K562 (cell line): Measurements from ENCODE around the gene DDX54. TPM values are rescaled to one million over a fixed set of nuclear protein-coding genes. Genes with fewer than 3 reads are reported as not detected.

Experiments used
- ATAC-seq: fragments of 200-7000 bp; cut with Tn5 transposase; 3 replicates; pipeline ENCODE4 v1.9.1; 2020; ENCODE audit warnings: moderate library complexity
- BruUV-seq: library from RNA; stranded (reverse); fragments of 400-500 nt; replicated peaks from 2 replicates; lab custom pipeline; 2021; lab: Mats Ljungman, UMichigan
- CTCF ChIA-PET: fragments of 300-600 bp; formaldehyde crosslinking; extraction: SDS; loops from one replicate; lab custom pipeline; 2021; ENCODE audit warnings: low intra/inter-chr PET ratio; lab: Yijun Ruan, JAX
- POLR2A ChIA-PET: fragments of 300-600, 350-650 bp; sonication (Branson Sonifier 250); formaldehyde crosslinking; extraction: SDS; loops from one replicate; lab custom pipeline; 2021; ENCODE audit warnings: antibody characterized with exemption, inconsistent platforms; lab: Yijun Ruan, JAX
- DNase-seq, 4 experiments: peaks; one replicate each; pipeline versions ENCODE4 v3.0.0 to v3.0.0-alpha.2; 2011 to 2018; ENCODE audit warnings: low spot score in 3 of 4, mixed read lengths in 3 of 4; ENCODE audit errors: extremely low read depth in 1 of 4
- FAIRE-seq: peaks from 2 replicates; lab custom pipeline; 2011; peaks lifted over from hg19 to GRCh38; lab: Jason Lieb, UNC
- H2AFZ ChIP-seq: 2 replicates; pipeline ENCODE4 v1.6.0; 2011; ENCODE audit warnings: low read depth, low read length, control low read depth, inconsistent platforms
- H3K27ac ChIP-seq: fragments of 200-600 bp; 3 replicates; pipeline ENCODE4 v1.8.0; 2011; ENCODE audit warnings: low read depth, mild to moderate bottlenecking, control low read depth, inconsistent platforms, low read length, moderate library complexity, mixed read lengths; ENCODE audit errors: extremely low read depth
- H3K27me3 ChIP-seq, 2 experiments: fragments of 300-600 bp in 1 of 2; 2 replicates in 1 of 2; 3 replicates in 1 of 2; pipeline versions ENCODE4 v1.6.0 to v1.8.0; 2011; ENCODE audit warnings: inconsistent platforms in 2 of 2, low read length in 2 of 2, mild to moderate bottlenecking in 1 of 2, mixed read lengths in 1 of 2, moderate library complexity in 1 of 2; ENCODE audit not compliant: control insufficient read depth in 2 of 2, insufficient read depth in 2 of 2
- H3K36me3 ChIP-seq: fragments of 300-600 bp; 3 replicates; pipeline ENCODE4 v1.8.0; 2011; ENCODE audit warnings: mild to moderate bottlenecking, low read length, inconsistent platforms; ENCODE audit not compliant: control insufficient read depth, insufficient read depth
- H3K4me1 ChIP-seq, 2 experiments: fragments of 200-600 bp in 1 of 2; replicated peaks in 1 of 2; 2 replicates in 1 of 2; 3 replicates in 1 of 2; pipeline versions ENCODE4 v1.5.1 to v1.8.0; 2011; ENCODE audit warnings: inconsistent platforms in 2 of 2, low read length in 2 of 2, mild to moderate bottlenecking in 1 of 2, mixed read lengths in 1 of 2, moderate library complexity in 1 of 2; ENCODE audit not compliant: control insufficient read depth in 2 of 2, insufficient read depth in 2 of 2
- H3K4me2 ChIP-seq: 2 replicates; pipeline ENCODE4 v1.6.1; 2011; ENCODE audit warnings: low read length, control low read depth, inconsistent platforms, mixed read lengths; ENCODE audit not compliant: insufficient read depth
- H3K4me3 ChIP-seq: fragments of 200-600 bp; sonication (generic), shearing (Covaris generic); 2 replicates; pipeline ENCODE4 v1.5.1; 2016; ENCODE audit warnings: control low read depth, inconsistent platforms
- H3K79me2 ChIP-seq: fragments of 200-600 bp; 3 replicates; pipeline ENCODE4 v1.8.0; 2011; ENCODE audit warnings: low read length, inconsistent platforms; ENCODE audit not compliant: control insufficient read depth, insufficient read depth
- H3K9ac ChIP-seq, 2 experiments: 2 replicates each; pipeline versions ENCODE4 v1.6.0 to v1.6.1; 2011; ENCODE audit warnings: low read depth in 2 of 2, low read length in 2 of 2, control low read depth in 1 of 2, inconsistent platforms in 1 of 2, mild to moderate bottlenecking in 1 of 2, mixed read lengths in 1 of 2; ENCODE audit not compliant: insufficient read depth in 1 of 2
- H3K9me1 ChIP-seq: one replicate; pipeline ENCODE4 v1.6.0; 2011; ENCODE audit warnings: inconsistent platforms, mild to moderate bottlenecking, low read length, moderate library complexity; ENCODE audit not compliant: control insufficient read depth, insufficient read depth
- H3K9me3 ChIP-seq: replicated peaks from 2 replicates; pipeline ENCODE4 v1.5.1; 2011; ENCODE audit warnings: low read depth, low read length, inconsistent platforms; ENCODE audit not compliant: control insufficient read depth, insufficient read depth
- H4K20me1 ChIP-seq: replicated peaks from 2 replicates; pipeline ENCODE4 v1.6.1; 2011; ENCODE audit warnings: low read length, inconsistent platforms, mixed read lengths; ENCODE audit not compliant: control insufficient read depth, insufficient read depth
- ATF6 ChIP-seq: sonication (generic); formaldehyde crosslinking; IDR thresholded peaks from 2 replicates; pipeline ENCODE4 v1.4.0; 2020; ENCODE audit warnings: mild to moderate bottlenecking, missing genetic modification reagents
- CREBBP ChIP-seq: IDR thresholded peaks from one replicate; pipeline ENCODE4 v1.6.1; 2012; ENCODE audit warnings: low read depth, mild to moderate bottlenecking, control low read depth, inconsistent platforms, low read length
- E2F1 ChIP-seq: sonication (generic); formaldehyde crosslinking; IDR thresholded peaks from 2 replicates; pipeline ENCODE4 v1.8.1; 2023; ENCODE audit warnings: mild to moderate bottlenecking, missing genetic modification reagents, moderate library complexity
- HDAC8 ChIP-seq: fragments of 450-650 bp; IDR thresholded peaks from 2 replicates; pipeline ENCODE4 v1.6.1; 2016; ENCODE audit warnings: mild to moderate bottlenecking, missing genetic modification characterization, moderate library complexity, missing compliant biosample characterization
- JUNB ChIP-seq: fragments of 450-650 bp; formaldehyde crosslinking; conservative IDR thresholded peaks from 2 replicates; pipeline ENCODE4 v1.4.0; 2020; ENCODE audit warnings: mild to moderate bottlenecking
- ZNF3 ChIP-seq: fragments of 250-450 bp; sonication (Bioruptor Pico); IDR thresholded peaks from 2 replicates; pipeline ENCODE4 v1.5.0; 2021; ENCODE audit warnings: mild to moderate bottlenecking, moderate library complexity
- WGBS: fragments of 100-300 bp; shearing (Covaris generic); methylation state at CpG from one replicate; pipeline ENCODE4 v1.1.6; 2016; ENCODE audit warnings: low coverage, mixed read lengths; ENCODE audit not compliant: insufficient coverage; ENCODE audit errors: missing lambda C conversion rate; 5-methylcytosine and 5-hydroxymethylcytosine counted together
- in situ Hi-C: fragments of 300-500 bp; cut with MboI; formaldehyde crosslinking; loops from 4 replicates; pipeline ENCODE4 v1.15.0; 2018; ENCODE audit warnings: inconsistent platforms, mixed read lengths
- intact Hi-C: fragments of 100-400 bp; cut with micrococcal nuclease; formaldehyde crosslinking; loops from 2 replicates; pipeline ENCODE4 v1.14.2; 2022
- polyA plus RNA-seq, 8 experiments: library from polyadenylated mRNA; depleted of rRNA in 4 of 8; stranded (reverse) in 5 of 8; unstranded in 3 of 8; fragments of >200 nt; fragmentation: Nextera tagmentation in 2 of 8; fragmentation: Illumina TruSeq in 1 of 8; extraction: Ambion mirVana in 2 of 8; extraction: Trizol in 1 of 8; gene quantifications; 2 replicates each; pipeline versions ENCODE4 v1.2.1 to v1.2.3, GENCODE V29; 2011 to 2014; ENCODE audit warnings: inconsistent platforms in 1 of 8, missing spikeins in 1 of 8
- total RNA-seq, 7 experiments: library from RNA; depleted of rRNA in 6 of 7; stranded (reverse); fragments of >200 nt in 6 of 7; fragmentation: Illumina TruSeq in 2 of 7; extraction: Trizol in 2 of 7; gene quantifications; 2 replicates each; pipeline versions ENCODE4 v1.2.1 to v1.2.3, GENCODE V29; 2011 to 2021; ENCODE audit warnings: low replicate concordance in 1 of 7

The DDX54 gene
- total and polyA plus RNA-seq, 9 of the 15 experiments (the other 6 are each of a cell fraction or from before 2014, with no cell fraction given), result 1.4 to 135 (median 51.4) TPM

- Histone ChIP-seq H3K4me1 (peaks cover 2 to 15% of the 10 kb centered on the region in 2 experiments; a peak in 3 of 5 replicates), H2AFZ (no peak overlapping the region), H3K27me3 (no peaks in the 10 kb centered on the region), H3K27ac (no peak overlapping the region), H4K20me1 (peaks cover 4% of the 10 kb centered on the region; the same call in 1 of the 2 replicates), H3K79me2 (no peaks in the 10 kb centered on the region), H3K36me3 (no peaks in the 10 kb centered on the region), H3K9me1 (no peaks in the 10 kb centered on the region), H3K9me3 (no peaks in the 10 kb centered on the region), H3K4me2 (no peak overlapping the region), H3K9ac (no peak overlapping the region), H3K4me3 (no peak overlapping the region)
- ChIA-PET CTCF (interaction anchor here (0.6 kb wide), 3 partner anchors 97 to 688 kb away, joined by 3 read pairs; no protein-coding TSS in a partner anchor), POLR2A (interaction anchor here (0.7 kb wide), 1 partner anchor 14 kb away, joined by 5 read pairs; no protein-coding TSS in a partner anchor)
- BruUV-seq, result no TSS peak
- no peak for ATAC-seq
- in situ Hi-C loops, result loop anchor here (5.0 to 25.0 kb wide), 3 partner anchors 84 to 447 kb away; partner anchors contain the start of genes SDS and SDSL
- WGBS, result 67% methylated on average over 1 of the region's 1 CpG
- TF ChIP-seq CREBBP, result no peak
- no peak for TF ChIP-seq ATF6
- TF ChIP-seq JUNB (CRISPR knock-in tag), result no peak
- TF ChIP-seq E2F1 (CRISPR knock-in tag), result no peak
- no peak for TF ChIP-seq ZNF3
- no peak for TF ChIP-seq HDAC8 (tag)
- peak in 1 of 4 experiments; percentile 15 for DNase-seq
- no peak for FAIRE-seq
- intact Hi-C loops, result loop anchor here (5.0 kb wide), 2 partner anchors 39 to 89 kb away; no protein-coding TSS in a partner anchor
Measured at GRCh38 chr12:113198296-113198695, 13.0 kb upstream of the DDX54 start.
